Caco-2 (cell line): ENCODE measurements around the gene GREM2. TPM values are rescaled to one million over a fixed set of nuclear protein-coding genes. Genes with fewer than 3 reads are reported as not detected.

Source experiments
- BruUV-seq: library from RNA; stranded (reverse); fragments of 400-500 nt; replicated peaks from 2 replicates; lab custom pipeline; 2021; lab: Mats Ljungman, UMichigan
- CTCF ChIA-PET: fragments of 300-600 bp; sonication (Branson Sonifier 250); formaldehyde crosslinking; loops from one replicate; lab custom pipeline; 2022; ENCODE audit warnings: antibody characterized with exemption; lab: Charles Lee
- POLR2A ChIA-PET: fragments of 300-600 bp; sonication (Branson Sonifier 250); formaldehyde crosslinking; loops from one replicate; lab custom pipeline; 2022; ENCODE audit warnings: antibody characterized with exemption; lab: Charles Lee
- DNase-seq, 2 experiments: peaks; one replicate each; pipeline versions ENCODE4 v3.0.0 to v3.0.0-alpha.2; 2020 to 2022
- H3K27me3 ChIP-seq: replicated peaks from 2 replicates; pipeline ENCODE4 v1.6.0; 2011; ENCODE audit warnings: low read length; ENCODE audit not compliant: control insufficient read depth, insufficient read depth
- H3K36me3 ChIP-seq: 2 replicates; pipeline ENCODE4 v1.5.1; 2011; ENCODE audit warnings: low read length; ENCODE audit not compliant: control insufficient read depth, insufficient read depth
- H3K4me1 ChIP-seq: fragments of 250-450 bp; sonication (Bioruptor Pico); 2 replicates; pipeline ENCODE4 v1.5.1; 2020; ENCODE audit warnings: mild to moderate bottlenecking
- H3K4me3 ChIP-seq: 2 replicates; pipeline ENCODE4 v1.5.1; 2011; ENCODE audit warnings: low read depth, mild to moderate bottlenecking, control low read depth, low read length
- H3K9me3 ChIP-seq: fragments of 250-450 bp; sonication (Bioruptor Pico); 2 replicates; pipeline ENCODE4 v1.5.1; 2020; ENCODE audit warnings: mild to moderate bottlenecking, moderate library complexity
- H3K27ac Mint-ChIP-seq: one replicate; pipeline ENCODE4 v1.8.0; 2022; ENCODE audit warnings: mixed read lengths; ENCODE audit not compliant: unreplicated experiment
- H3K27me3 Mint-ChIP-seq: one replicate; pipeline ENCODE4 v1.8.0; 2022; ENCODE audit warnings: mixed read lengths; ENCODE audit not compliant: insufficient read depth, unreplicated experiment
- H3K36me3 Mint-ChIP-seq: one replicate; pipeline ENCODE4 v1.8.0; 2022; ENCODE audit warnings: mild to moderate bottlenecking, mixed read lengths; ENCODE audit not compliant: insufficient read depth, unreplicated experiment
- H3K4me1 Mint-ChIP-seq: one replicate; pipeline ENCODE4 v1.8.0; 2022; ENCODE audit warnings: low read depth, mixed read lengths; ENCODE audit not compliant: unreplicated experiment
- H3K4me3 Mint-ChIP-seq: one replicate; pipeline ENCODE4 v1.8.0; 2022; ENCODE audit warnings: mild to moderate bottlenecking, moderate library complexity, mixed read lengths; ENCODE audit not compliant: unreplicated experiment
- H3K9me3 Mint-ChIP-seq: one replicate; pipeline ENCODE4 v1.8.0; 2022; ENCODE audit warnings: mixed read lengths; ENCODE audit not compliant: unreplicated experiment
- intact Hi-C: fragments of 100-400 bp; cut with micrococcal nuclease; formaldehyde crosslinking; loops from one replicate; pipeline ENCODE4 v1.10.0; 2022; ENCODE audit not compliant: unreplicated experiment
- total RNA-seq: library from RNA; stranded (reverse); gene quantifications from 2 replicates; pipeline ENCODE4 v1.2.3, GENCODE V29; 2022
- TF ChIP-seq, protein P1 (sequence below), 2 experiments: fragments of 200-600 bp in 1 of 2; IDR thresholded peaks; 1 replicate in 1 of 2; 2 replicates in 1 of 2; pipeline versions ENCODE4 v1.5.1 to v1.8.0; 2011 to 2022; ENCODE audit warnings: antibody characterized with exemption in 1 of 2, control low read depth in 1 of 2, inconsistent platforms in 1 of 2, low read depth in 1 of 2, low read length in 1 of 2, mild to moderate bottlenecking in 1 of 2, moderate library complexity in 1 of 2; ENCODE audit not compliant: insufficient read depth in 1 of 2, severe bottlenecking in 1 of 2, unreplicated experiment in 1 of 2

GREM2 gene
- total RNA-seq, 1 experiment from 2014 or later: 0.36 TPM

DNA sequence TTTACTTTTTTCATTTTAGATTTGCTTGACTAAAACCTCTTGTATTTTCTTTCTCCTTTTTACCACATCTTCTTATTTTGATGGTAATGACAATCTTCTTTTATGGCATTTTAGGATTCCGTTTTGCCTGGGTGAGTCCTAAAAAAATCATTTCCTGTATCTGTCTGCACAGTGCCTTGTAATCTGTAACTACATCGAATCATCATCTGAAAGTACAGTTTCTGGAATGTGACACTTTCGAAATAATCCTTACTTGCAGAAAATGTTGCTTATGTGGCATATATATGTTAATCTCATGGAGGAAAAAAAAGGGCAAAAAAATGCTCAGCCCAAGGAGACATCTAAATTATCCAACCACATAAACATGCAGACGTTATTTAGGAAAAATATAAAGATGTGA, 29.0 kb downstream of the GREM2 start:
- H3K36me3 Mint-ChIP-seq: no peaks in the 10 kb centered on the region
- intact Hi-C loops: no loop called here
- no peak overlapping the region for H3K4me3 ChIP-seq
- no peaks in the 10 kb centered on the region for H3K4me1 Mint-ChIP-seq
- no peak for DNase-seq
- no peaks in the 10 kb centered on the region for H3K36me3 ChIP-seq
- POLR2A ChIA-PET: no interaction called here
- H3K9me3 Mint-ChIP-seq: no peaks in the 10 kb centered on the region
- H3K27me3 ChIP-seq: no peaks in the 10 kb centered on the region
- no peak overlapping the region for H3K27ac Mint-ChIP-seq
- TF ChIP-seq, protein P1, sequence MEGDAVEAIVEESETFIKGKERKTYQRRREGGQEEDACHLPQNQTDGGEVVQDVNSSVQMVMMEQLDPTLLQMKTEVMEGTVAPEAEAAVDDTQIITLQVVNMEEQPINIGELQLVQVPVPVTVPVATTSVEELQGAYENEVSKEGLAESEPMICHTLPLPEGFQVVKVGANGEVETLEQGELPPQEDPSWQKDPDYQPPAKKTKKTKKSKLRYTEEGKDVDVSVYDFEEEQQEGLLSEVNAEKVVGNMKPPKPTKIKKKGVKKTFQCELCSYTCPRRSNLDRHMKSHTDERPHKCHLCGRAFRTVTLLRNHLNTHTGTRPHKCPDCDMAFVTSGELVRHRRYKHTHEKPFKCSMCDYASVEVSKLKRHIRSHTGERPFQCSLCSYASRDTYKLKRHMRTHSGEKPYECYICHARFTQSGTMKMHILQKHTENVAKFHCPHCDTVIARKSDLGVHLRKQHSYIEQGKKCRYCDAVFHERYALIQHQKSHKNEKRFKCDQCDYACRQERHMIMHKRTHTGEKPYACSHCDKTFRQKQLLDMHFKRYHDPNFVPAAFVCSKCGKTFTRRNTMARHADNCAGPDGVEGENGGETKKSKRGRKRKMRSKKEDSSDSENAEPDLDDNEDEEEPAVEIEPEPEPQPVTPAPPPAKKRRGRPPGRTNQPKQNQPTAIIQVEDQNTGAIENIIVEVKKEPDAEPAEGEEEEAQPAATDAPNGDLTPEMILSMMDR (IDR thresholded peaks at IDR 0.05; ENCODE audit: insufficient read depth in 1 of 2, low read depth in 1 of 2, low read length in 1 of 2, severe bottlenecking in 1 of 2, unreplicated experiment in 1 of 2): no peak
- H3K27me3 Mint-ChIP-seq: no peaks in the 10 kb centered on the region
- no peaks in the 10 kb centered on the region for H3K9me3 ChIP-seq
- no peak overlapping the region for H3K4me3 Mint-ChIP-seq
- no TSS peak for BruUV-seq
- CTCF ChIA-PET: no interaction called here
- no peaks in the 10 kb centered on the region for H3K4me1 ChIP-seq

DNA sequence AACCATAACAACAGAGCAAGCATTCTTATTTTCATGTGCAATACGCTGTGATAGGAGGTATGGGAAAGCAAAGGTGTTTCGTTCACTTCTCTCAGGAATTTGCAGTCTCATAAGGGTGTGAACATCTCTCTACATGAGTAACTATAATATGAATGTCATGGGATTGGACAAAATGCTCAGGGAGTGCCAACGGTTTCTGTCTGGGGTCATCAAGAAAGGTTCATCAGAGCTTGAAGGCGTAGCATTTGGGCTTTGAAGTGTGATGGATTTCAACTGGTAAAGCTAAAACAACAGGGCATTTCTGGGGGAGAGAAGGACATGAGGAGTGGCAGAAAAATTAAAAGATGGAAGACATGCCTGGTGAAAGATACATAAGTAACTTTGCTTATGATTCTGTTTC, 32.4 kb downstream of the GREM2 start:
- Histone ChIP-seq H3K9me3 (no peaks in the 10 kb centered on the region), H3K27me3 (no peaks in the 10 kb centered on the region), H3K4me3 (no peak overlapping the region), H3K36me3 (no peaks in the 10 kb centered on the region), H3K4me1 (no peaks in the 10 kb centered on the region)
- Mint-ChIP-seq H3K4me1 (no peaks in the 10 kb centered on the region), H3K9me3 (no peaks in the 10 kb centered on the region), H3K27me3 (no peaks in the 10 kb centered on the region), H3K36me3 (no peaks in the 10 kb centered on the region), H3K27ac (no peak overlapping the region), H3K4me3 (no peak overlapping the region)
- ChIA-PET CTCF (no interaction called here), POLR2A (no interaction called here)
- intact Hi-C loops: no loop called here
- TF ChIP-seq, protein P1 (IDR thresholded peaks at IDR 0.05; ENCODE audit: insufficient read depth in 1 of 2, low read depth in 1 of 2, low read length in 1 of 2, severe bottlenecking in 1 of 2, unreplicated experiment in 1 of 2): no peak
- BruUV-seq: no TSS peak
- no peak for DNase-seq

DNA sequence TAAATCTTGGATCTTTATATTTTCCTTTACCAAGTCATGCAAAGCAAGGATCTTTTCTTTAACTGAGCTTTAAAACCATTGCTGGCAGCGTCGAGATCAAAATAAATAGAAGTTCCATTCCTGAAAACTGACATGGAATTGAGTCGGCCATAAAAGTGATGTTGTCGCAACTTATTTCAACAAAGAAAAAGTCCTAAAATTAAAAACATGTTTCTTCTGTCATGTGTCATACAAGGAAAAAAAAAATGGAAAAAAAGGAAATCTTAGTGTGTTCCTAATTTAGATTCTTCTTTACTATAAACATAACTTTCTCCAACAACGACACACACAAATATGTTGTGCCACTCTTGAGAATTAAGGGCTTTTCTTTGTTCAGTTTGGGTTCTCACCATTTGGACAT, 34.9 kb downstream of the GREM2 start:
- Mint-ChIP-seq H3K4me1 (no peaks in the 10 kb centered on the region), H3K27me3 (no peaks in the 10 kb centered on the region), H3K36me3 (no peaks in the 10 kb centered on the region), H3K27ac (no peak overlapping the region), H3K9me3 (no peaks in the 10 kb centered on the region), H3K4me3 (no peak overlapping the region)
- intact Hi-C loops: no loop called here
- no peak for DNase-seq
- CTCF ChIA-PET: no interaction called here
- POLR2A ChIA-PET: no interaction called here
- TF ChIP-seq, protein P1 (IDR thresholded peaks at IDR 0.05; ENCODE audit: insufficient read depth in 1 of 2, low read depth in 1 of 2, low read length in 1 of 2, severe bottlenecking in 1 of 2, unreplicated experiment in 1 of 2): no peak
- no TSS peak for BruUV-seq
- Histone ChIP-seq H3K4me3 (no peak overlapping the region), H3K9me3 (no peaks in the 10 kb centered on the region), H3K4me1 (no peaks in the 10 kb centered on the region), H3K36me3 (no peaks in the 10 kb centered on the region), H3K27me3 (no peaks in the 10 kb centered on the region)
